Caco-2 (cell line): ENCODE measurements around the gene SDK2. TPM values are rescaled to one million over a fixed set of nuclear protein-coding genes. Genes with fewer than 3 reads are reported as not detected.

Experiments used
- BruUV-seq: library from RNA; stranded (reverse); fragments of 400-500 nt; replicated peaks from 2 replicates; lab custom pipeline; 2021; lab: Mats Ljungman, UMichigan
- CTCF ChIA-PET: fragments of 300-600 bp; sonication (Branson Sonifier 250); formaldehyde crosslinking; loops from one replicate; lab custom pipeline; 2022; ENCODE audit warnings: antibody characterized with exemption; lab: Charles Lee
- POLR2A ChIA-PET: fragments of 300-600 bp; sonication (Branson Sonifier 250); formaldehyde crosslinking; loops from one replicate; lab custom pipeline; 2022; ENCODE audit warnings: antibody characterized with exemption; lab: Charles Lee
- DNase-seq, 2 experiments: peaks; one replicate each; pipeline versions ENCODE4 v3.0.0 to v3.0.0-alpha.2; 2020 to 2022
- H3K27me3 ChIP-seq: replicated peaks from 2 replicates; pipeline ENCODE4 v1.6.0; 2011; ENCODE audit warnings: low read length; ENCODE audit not compliant: control insufficient read depth, insufficient read depth
- H3K36me3 ChIP-seq: 2 replicates; pipeline ENCODE4 v1.5.1; 2011; ENCODE audit warnings: low read length; ENCODE audit not compliant: control insufficient read depth, insufficient read depth
- H3K4me1 ChIP-seq: fragments of 250-450 bp; sonication (Bioruptor Pico); 2 replicates; pipeline ENCODE4 v1.5.1; 2020; ENCODE audit warnings: mild to moderate bottlenecking
- H3K4me3 ChIP-seq: 2 replicates; pipeline ENCODE4 v1.5.1; 2011; ENCODE audit warnings: low read depth, mild to moderate bottlenecking, control low read depth, low read length
- H3K9me3 ChIP-seq: fragments of 250-450 bp; sonication (Bioruptor Pico); 2 replicates; pipeline ENCODE4 v1.5.1; 2020; ENCODE audit warnings: mild to moderate bottlenecking, moderate library complexity
- H3K27ac Mint-ChIP-seq: one replicate; pipeline ENCODE4 v1.8.0; 2022; ENCODE audit warnings: mixed read lengths; ENCODE audit not compliant: unreplicated experiment
- H3K27me3 Mint-ChIP-seq: one replicate; pipeline ENCODE4 v1.8.0; 2022; ENCODE audit warnings: mixed read lengths; ENCODE audit not compliant: insufficient read depth, unreplicated experiment
- H3K36me3 Mint-ChIP-seq: one replicate; pipeline ENCODE4 v1.8.0; 2022; ENCODE audit warnings: mild to moderate bottlenecking, mixed read lengths; ENCODE audit not compliant: insufficient read depth, unreplicated experiment
- H3K4me1 Mint-ChIP-seq: one replicate; pipeline ENCODE4 v1.8.0; 2022; ENCODE audit warnings: low read depth, mixed read lengths; ENCODE audit not compliant: unreplicated experiment
- H3K4me3 Mint-ChIP-seq: one replicate; pipeline ENCODE4 v1.8.0; 2022; ENCODE audit warnings: mild to moderate bottlenecking, moderate library complexity, mixed read lengths; ENCODE audit not compliant: unreplicated experiment
- H3K9me3 Mint-ChIP-seq: one replicate; pipeline ENCODE4 v1.8.0; 2022; ENCODE audit warnings: mixed read lengths; ENCODE audit not compliant: unreplicated experiment
- CTCF ChIP-seq, 2 experiments: fragments of 200-600 bp in 1 of 2; IDR thresholded peaks; 1 replicate in 1 of 2; 2 replicates in 1 of 2; pipeline versions ENCODE4 v1.5.1 to v1.8.0; 2011 to 2022; ENCODE audit warnings: antibody characterized with exemption in 1 of 2, control low read depth in 1 of 2, inconsistent platforms in 1 of 2, low read depth in 1 of 2, low read length in 1 of 2, mild to moderate bottlenecking in 1 of 2, moderate library complexity in 1 of 2; ENCODE audit not compliant: insufficient read depth in 1 of 2, severe bottlenecking in 1 of 2, unreplicated experiment in 1 of 2
- intact Hi-C: fragments of 100-400 bp; cut with micrococcal nuclease; formaldehyde crosslinking; loops from one replicate; pipeline ENCODE4 v1.10.0; 2022; ENCODE audit not compliant: unreplicated experiment
- total RNA-seq: library from RNA; stranded (reverse); gene quantifications from 2 replicates; pipeline ENCODE4 v1.2.3, GENCODE V29; 2022

Gene SDK2
- total RNA-seq, 1 experiment from 2014 or later = 0.09 TPM

- Histone ChIP-seq H3K4me3 (no peak overlapping the region), H3K36me3 (no peaks in the 10 kb centered on the region), H3K4me1 (no peaks in the 10 kb centered on the region), H3K9me3 (no peaks in the 10 kb centered on the region), H3K27me3 (no peaks in the 10 kb centered on the region)
- no TSS peak for BruUV-seq
- ChIA-PET POLR2A (no interaction called here), CTCF (no interaction called here)
- TF ChIP-seq CTCF (IDR thresholded peaks at IDR 0.05; ENCODE audit: insufficient read depth in 1 of 2, low read depth in 1 of 2, low read length in 1 of 2, severe bottlenecking in 1 of 2, unreplicated experiment in 1 of 2) = no peak
- no peak overlapping the region for H3K27ac Mint-ChIP-seq
- no peak for DNase-seq
- intact Hi-C loops = no loop called here
- H3K36me3 Mint-ChIP-seq = no peaks in the 10 kb centered on the region
- peaks cover 3% of the 10 kb centered on the region for H3K27me3 Mint-ChIP-seq
- peaks cover 8% of the 10 kb centered on the region for H3K9me3 Mint-ChIP-seq
- H3K4me1 Mint-ChIP-seq = no peaks in the 10 kb centered on the region
- no peak overlapping the region for H3K4me3 Mint-ChIP-seq
Observed at GRCh38 chr17:73622381-73622780, 21.9 kb downstream of the SDK2 start.

DNA sequence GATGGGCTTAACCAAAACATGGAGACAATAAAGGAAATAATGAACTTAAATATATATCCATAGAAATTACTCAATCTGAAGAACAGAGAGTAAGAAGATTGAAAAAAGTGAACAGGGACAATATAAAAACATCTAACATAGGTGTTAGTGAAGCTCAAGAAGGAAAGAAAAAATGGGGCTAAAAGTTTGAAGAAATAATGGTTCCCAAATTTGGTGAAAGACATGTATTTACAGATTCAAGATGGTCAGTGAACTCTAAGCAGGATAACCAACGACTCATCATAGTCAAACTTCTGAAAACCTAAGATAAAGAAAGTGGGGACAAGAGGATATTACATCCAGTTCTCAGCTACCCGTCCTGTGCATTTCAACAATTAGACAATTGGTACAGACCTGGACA lies 22.6 kb downstream of the SDK2 start:
- Histone ChIP-seq H3K4me3 (no peak overlapping the region), H3K36me3 (no peaks in the 10 kb centered on the region), H3K4me1 (no peaks in the 10 kb centered on the region), H3K9me3 (no peaks in the 10 kb centered on the region), H3K27me3 (no peaks in the 10 kb centered on the region)
- Mint-ChIP-seq H3K27ac (no peak overlapping the region), H3K27me3 (peaks cover 3% of the 10 kb centered on the region), H3K36me3 (no peaks in the 10 kb centered on the region), H3K4me1 (no peaks in the 10 kb centered on the region), H3K9me3 (peaks cover 8% of the 10 kb centered on the region), H3K4me3 (no peak overlapping the region)
- ChIA-PET CTCF (no interaction called here), POLR2A (no interaction called here)
- BruUV-seq = no TSS peak
- DNase-seq = no peak
- intact Hi-C loops = no loop called here
- no peak for TF ChIP-seq CTCF (IDR thresholded peaks at IDR 0.05; ENCODE audit: insufficient read depth in 1 of 2, low read depth in 1 of 2, low read length in 1 of 2, severe bottlenecking in 1 of 2, unreplicated experiment in 1 of 2)

- no peaks in the 10 kb centered on the region for H3K4me1 ChIP-seq
- Mint-ChIP-seq H3K36me3 (no peaks in the 10 kb centered on the region), H3K4me1 (no peaks in the 10 kb centered on the region), H3K9me3 (peaks cover 8% of the 10 kb centered on the region), H3K27me3 (peaks cover 3% of the 10 kb centered on the region), H3K4me3 (no peak overlapping the region), H3K27ac (no peak overlapping the region)
- H3K36me3 ChIP-seq = no peaks in the 10 kb centered on the region
- DNase-seq = no peak
- ChIA-PET CTCF (interaction anchor here (0.7 kb wide), 1 partner anchor 142 kb away, joined by 3 read pairs; no protein-coding TSS in a partner anchor), POLR2A (no interaction called here)
- H3K27me3 ChIP-seq = no peaks in the 10 kb centered on the region
- intact Hi-C loops = no loop called here
- no TSS peak for BruUV-seq
- H3K4me3 ChIP-seq = no peak overlapping the region
- no peak for TF ChIP-seq CTCF (IDR thresholded peaks at IDR 0.05; ENCODE audit: insufficient read depth in 1 of 2, low read depth in 1 of 2, low read length in 1 of 2, severe bottlenecking in 1 of 2, unreplicated experiment in 1 of 2)
- H3K9me3 ChIP-seq = no peaks in the 10 kb centered on the region
Observed at GRCh38 chr17:73620414-73620813, 23.8 kb downstream of the SDK2 start.
